ENCODE results near the gene FGL2. TPM values are rescaled to one million over a fixed set of nuclear protein-coding genes. Genes with fewer than 3 reads are reported as not detected.
"Not testable (repeated sequence)": the region's sequence is repeated elsewhere in the genome, so short reads cannot be mapped to it uniquely, and the experiment has no call there.

Gene FGL2
- total RNA-seq, 2 donors from 2014 or later = 6.3 to 11.7 TPM

GRCh38 chr7:77171073-77171472, 28.5 kb downstream of the FGL2 start:
- H3K9me3 ChIP-seq; DNase-seq (ENCODE audit: low spot score); H3K36me3 ChIP-seq; H3K4me1 ChIP-seq (replicated peaks); intact Hi-C loops (cut with DNase I); H3K27ac ChIP-seq; H3K27me3 ChIP-seq (replicated peaks; ENCODE audit: insufficient read depth); H3K4me3 ChIP-seq: not testable (repeated sequence)
- WGBS = 89% methylated on average over 4 of the region's 4 CpGs

GRCh38 chr7:77157446-77157845, 42.2 kb downstream of the FGL2 start:
- no peak for DNase-seq (ENCODE audit: low spot score)
- intact Hi-C loops (cut with DNase I) = no loop called here
- no peaks in the 10 kb centered on the region for H3K27me3 ChIP-seq (replicated peaks; ENCODE audit: insufficient read depth)
- H3K4me1 ChIP-seq (replicated peaks) = no peaks in the 10 kb centered on the region
- no peaks in the 10 kb centered on the region for H3K9me3 ChIP-seq
- no peak overlapping the region for H3K27ac ChIP-seq
- H3K4me3 ChIP-seq = no peak overlapping the region
- H3K36me3 ChIP-seq = no peaks in the 10 kb centered on the region
- WGBS = 7% methylated on average over 1 of the region's 1 CpG
- no peak for TF ChIP-seq POLR2AphosphoS5 (IDR thresholded peaks at IDR 0.05)
- TF ChIP-seq POLR2A (IDR thresholded peaks at IDR 0.05) = no peak
- TF ChIP-seq CTCF (IDR thresholded peaks at IDR 0.05) = no peak

- H3K4me3 ChIP-seq; H3K27ac ChIP-seq; H3K9me3 ChIP-seq; H3K36me3 ChIP-seq; DNase-seq (ENCODE audit: low spot score); H3K27me3 ChIP-seq (replicated peaks; ENCODE audit: insufficient read depth); H3K4me1 ChIP-seq (replicated peaks); intact Hi-C loops (cut with DNase I): not testable (repeated sequence)
- no CpG with 5 or more reads among the region's 1 CpG for WGBS
These were observed 42.6 kb downstream of the FGL2 start for GRCh38 chr7:77157034-77157433.

- intact Hi-C loops (cut with DNase I); DNase-seq (ENCODE audit: low spot score); H3K9me3 ChIP-seq; H3K4me3 ChIP-seq; H3K27ac ChIP-seq; H3K36me3 ChIP-seq; H3K4me1 ChIP-seq (replicated peaks); H3K27me3 ChIP-seq (replicated peaks; ENCODE audit: insufficient read depth): not testable (repeated sequence)
- 89% methylated on average over 5 of the region's 5 CpGs for WGBS
These were observed 43.8 kb downstream of the FGL2 start for GRCh38 chr7:77155601-77156377.

- 36% methylated on average over 2 of the region's 3 CpGs for WGBS
- H3K9me3 ChIP-seq; H3K27me3 ChIP-seq (replicated peaks; ENCODE audit: insufficient read depth); H3K27ac ChIP-seq; H3K4me1 ChIP-seq (replicated peaks); H3K4me3 ChIP-seq; intact Hi-C loops (cut with DNase I); DNase-seq (ENCODE audit: low spot score); H3K36me3 ChIP-seq: not testable (repeated sequence)
These were observed 44.6 kb downstream of the FGL2 start for GRCh38 chr7:77154917-77155464.

GRCh38 chr7:77152232-77152631, 47.4 kb downstream of the FGL2 start:
- DNase-seq (ENCODE audit: low spot score); H3K27me3 ChIP-seq (replicated peaks; ENCODE audit: insufficient read depth); H3K9me3 ChIP-seq; H3K4me3 ChIP-seq; H3K4me1 ChIP-seq (replicated peaks); H3K36me3 ChIP-seq; H3K27ac ChIP-seq; intact Hi-C loops (cut with DNase I): not testable (repeated sequence)

Other genes starting within 250 kb of the FGL2 start
- not detected for gene SPDYE17, start 167.5 kb downstream of the FGL2 start, total RNA-seq
- gene SPDYE18, start 137.3 kb downstream of the FGL2 start, total RNA-seq = 1 to 10 TPM in 1 of 2 donors, not detected in 1; 4.1 TPM
- 10 to 100 TPM; 16.5 to 21.4 TPM for gene CCDC146, start 77.2 kb downstream of the FGL2 start, total RNA-seq
- gene GSAP, start 216.5 kb upstream of the FGL2 start, total RNA-seq = 10 to 100 TPM; 10.0 to 13.0 TPM